Kidney epithelial cell (primary cell): ENCODE measurements around the gene PRAMEF20. TPM values are rescaled to one million over a fixed set of nuclear protein-coding genes. Genes with fewer than 3 reads are reported as not detected.
"Not testable (repeated sequence)": the region's sequence is repeated elsewhere in the genome, so short reads cannot be mapped to it uniquely, and the experiment has no call there.

Experiments
- DNase-seq: peaks from one replicate; pipeline ENCODE4 v3.0.0-alpha.2; 2010; ENCODE audit warnings: low read depth
- H3K27me3 ChIP-seq: 2 replicates; pipeline ENCODE4 v1.6.0; 2011; ENCODE audit warnings: low read length; ENCODE audit not compliant: control insufficient read depth, insufficient read depth
- H3K36me3 ChIP-seq: 2 replicates; pipeline ENCODE4 v1.5.1; 2011; ENCODE audit warnings: low read length; ENCODE audit not compliant: control insufficient read depth, insufficient read depth
- H3K4me3 ChIP-seq: 2 replicates; pipeline ENCODE4 v1.5.1; 2011; ENCODE audit warnings: low read depth, mild to moderate bottlenecking, control low read depth, low read length
- CTCF ChIP-seq: IDR thresholded peaks from 2 replicates; pipeline ENCODE4 v1.5.1; 2011; ENCODE audit warnings: mild to moderate bottlenecking, moderate library complexity, low read length, control low read depth, inconsistent platforms; ENCODE audit not compliant: insufficient read depth, poor library complexity, severe bottlenecking
- total RNA-seq: library from RNA; depleted of rRNA; stranded (reverse); fragments of >200 nt; gene quantifications from 2 replicates; pipeline ENCODE4 v1.2.3, GENCODE V29; 2015

The PRAMEF20 gene
- total RNA-seq, 1 donor from 2014 or later: not detected

DNA sequence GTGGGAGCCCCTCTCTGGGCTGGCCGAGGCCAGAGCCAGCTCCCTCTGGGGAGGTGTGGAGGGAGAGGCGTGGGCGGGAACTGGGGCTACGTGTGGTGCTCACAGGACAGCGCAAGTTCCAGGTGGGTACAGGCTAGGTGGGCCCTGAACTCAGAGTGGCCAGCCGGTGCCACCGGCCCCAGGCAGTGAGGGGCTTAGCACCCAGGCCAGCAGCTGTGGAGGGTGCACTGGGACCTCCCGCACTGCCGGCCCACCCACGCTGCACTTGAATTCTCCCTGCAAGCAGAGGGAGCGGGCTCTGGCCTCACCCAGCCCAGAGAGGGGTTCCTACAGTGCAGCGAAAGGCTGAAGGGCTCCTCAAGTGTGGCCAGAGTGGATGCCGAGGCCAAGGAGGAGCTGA is 20.2 kb downstream of the PRAMEF20 start:
- Histone ChIP-seq H3K36me3 (no peaks in the 10 kb centered on the region), H3K4me3 (no peak overlapping the region), H3K27me3 (no peaks in the 10 kb centered on the region)
- TF ChIP-seq CTCF: no peak
- no peak for DNase-seq

GRCh38 chr1:13432251-13432650 is 22.0 kb downstream of the PRAMEF20 start:
- Histone ChIP-seq H3K4me3 (no peak overlapping the region), H3K36me3 (no peaks in the 10 kb centered on the region), H3K27me3 (no peaks in the 10 kb centered on the region)
- no peak for TF ChIP-seq CTCF
- DNase-seq: no peak

DNA sequence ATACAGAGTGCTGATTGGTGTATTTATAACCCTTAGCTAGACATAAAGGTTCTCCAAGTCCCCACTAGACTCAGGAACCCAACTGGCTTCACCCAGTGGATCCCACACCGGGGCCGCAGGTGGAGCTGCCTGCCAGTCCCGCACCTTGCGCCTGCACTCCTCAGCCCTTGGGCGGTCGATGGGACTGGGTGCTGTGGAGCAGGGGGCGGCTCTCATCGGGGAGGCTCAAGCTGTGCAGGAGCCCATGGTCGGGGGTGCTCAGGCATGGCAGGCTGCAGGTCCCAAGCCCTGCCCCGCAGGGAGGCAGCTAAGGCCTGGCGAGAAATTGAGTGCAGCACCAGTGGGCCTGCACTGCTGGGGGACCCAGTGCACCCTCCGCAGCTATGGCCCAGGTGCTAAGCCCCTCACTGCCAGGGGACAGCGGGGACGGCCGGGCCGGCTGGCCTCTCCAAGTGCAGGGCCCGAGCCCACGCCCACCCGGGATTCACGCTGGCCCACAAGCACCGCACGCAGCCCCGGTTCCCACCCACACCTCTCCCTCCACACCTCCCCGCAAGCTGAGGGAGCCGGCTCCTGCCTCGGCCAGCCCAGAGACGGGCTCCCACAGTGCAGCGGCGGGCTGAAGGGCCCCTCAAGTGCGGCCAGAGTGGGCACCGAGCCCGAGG is 23.6 kb downstream of the PRAMEF20 start:
- not testable (repeated sequence) for H3K4me3 ChIP-seq, H3K36me3 ChIP-seq, H3K27me3 ChIP-seq, DNase-seq

DNA sequence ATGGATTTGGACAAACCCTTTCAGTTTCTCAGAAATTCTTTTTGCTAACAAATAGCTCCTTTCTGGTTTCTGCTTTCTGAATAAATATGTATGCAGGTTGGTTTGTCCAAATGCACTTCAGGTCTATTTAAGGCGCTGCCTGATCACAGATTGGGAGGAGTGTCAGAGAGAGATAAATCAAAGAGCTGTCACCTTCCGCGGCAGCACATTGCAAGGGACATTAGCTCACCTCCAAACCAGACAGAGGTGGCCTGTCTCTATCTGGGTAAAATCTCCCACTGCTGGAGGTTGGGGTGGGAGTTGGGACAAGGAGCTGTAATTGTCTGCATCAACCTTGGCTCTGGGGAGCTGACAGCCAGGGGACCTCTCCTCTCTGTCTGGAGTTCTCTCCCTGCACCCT is 25.2 kb downstream of the PRAMEF20 start:
- no peaks in the 10 kb centered on the region for H3K27me3 ChIP-seq
- TF ChIP-seq CTCF: no peak
- no peak overlapping the region for H3K4me3 ChIP-seq
- no peak for DNase-seq
- H3K36me3 ChIP-seq: no peaks in the 10 kb centered on the region

- not testable (repeated sequence) for H3K4me3 ChIP-seq, H3K36me3 ChIP-seq, DNase-seq, H3K27me3 ChIP-seq
Measured at GRCh38 chr1:13439104-13439783, 29.0 kb downstream of the PRAMEF20 start.

DNA sequence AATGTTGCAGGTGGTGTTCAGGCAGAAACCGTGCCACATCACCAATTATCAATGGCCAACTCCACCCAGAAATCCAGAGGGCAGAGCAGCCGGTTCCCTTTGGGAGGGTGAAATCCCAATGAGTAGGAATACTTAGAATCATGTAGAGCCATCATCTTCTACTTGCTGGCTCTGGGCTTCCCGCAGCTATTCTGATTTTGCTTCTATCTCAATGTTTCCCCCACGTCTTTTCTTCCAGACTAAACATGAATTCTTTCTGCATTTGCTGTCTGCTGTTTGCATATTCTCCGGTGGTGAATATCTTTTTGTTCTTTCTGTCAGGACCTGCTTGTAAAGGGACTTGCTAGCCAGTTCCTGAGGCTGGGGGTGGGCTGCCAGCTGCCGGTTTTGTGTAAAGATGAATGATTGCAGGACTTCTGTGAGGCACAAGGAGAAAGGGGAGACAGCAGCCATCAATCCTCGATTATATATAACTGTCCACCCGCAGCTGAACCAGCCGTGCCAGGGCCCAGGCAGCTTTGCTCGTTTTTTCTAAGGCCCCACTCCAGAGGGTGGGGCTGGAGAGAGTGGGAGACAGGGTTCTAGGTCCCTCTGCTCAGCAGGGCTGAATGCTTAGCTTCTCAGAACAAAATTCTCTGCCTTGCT is 33.2 kb downstream of the PRAMEF20 start:
- TF ChIP-seq CTCF: no peak
- Histone ChIP-seq H3K27me3 (no peaks in the 10 kb centered on the region), H3K36me3 (no peaks in the 10 kb centered on the region), H3K4me3 (no peak overlapping the region)
- no peak for DNase-seq
